Activated CD4-positive, alpha-beta T cell treated with anti-CD3 and anti-CD28 coated beads, Interleukin-2, amount 50 U/mL, for 48 hours (primary cell): Measurements from ENCODE around the gene CERS2.
"Not testable (repeated sequence)": the region's sequence is repeated elsewhere in the genome, so short reads cannot be mapped to it uniquely, and the experiment has no call there.

Source experiments
- DNase-seq, 2 experiments: peaks; one replicate each; pipeline ENCODE4 v3.0.0-alpha.2; 2020

Gene CERS2

GRCh38 chr1:150968491-150968890, 6.1 kb downstream of the CERS2 start:
- no peak for DNase-seq

- DNase-seq, result no peak
These were observed 6.7 kb downstream of the CERS2 start for GRCh38 chr1:150967936-150968335.

GRCh38 chr1:150966011-150966410, 8.6 kb downstream of the CERS2 start:
- DNase-seq, result no peak

- no peak for DNase-seq
These were observed 9.0 kb downstream of the CERS2 start for GRCh38 chr1:150965605-150966004.

- no peak for DNase-seq
These were observed 10.5 kb downstream of the CERS2 start for GRCh38 chr1:150964164-150964489.

- DNase-seq, result no peak
These were observed 11.1 kb downstream of the CERS2 start for GRCh38 chr1:150963321-150964163.

DNA sequence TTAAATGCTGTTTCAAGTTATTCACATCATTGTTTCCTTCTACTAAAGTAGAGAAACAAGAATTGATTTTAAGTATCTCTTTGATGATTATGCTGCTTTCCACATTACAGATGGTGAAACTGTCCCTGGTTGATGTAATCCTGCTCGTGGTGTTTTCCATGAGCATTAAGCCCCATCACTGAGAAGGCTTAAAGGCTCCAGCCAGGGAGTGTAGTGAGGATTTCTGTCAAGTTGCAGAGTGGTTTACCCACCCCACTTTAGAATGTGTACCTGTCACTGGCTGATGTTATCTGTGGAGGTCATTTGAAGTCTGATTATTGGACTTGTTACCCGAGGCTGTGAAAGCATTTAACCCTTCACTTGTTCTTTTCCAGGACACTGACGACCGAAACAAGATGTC, 12.9 kb downstream of the CERS2 start:
- DNase-seq, result no peak

DNA sequence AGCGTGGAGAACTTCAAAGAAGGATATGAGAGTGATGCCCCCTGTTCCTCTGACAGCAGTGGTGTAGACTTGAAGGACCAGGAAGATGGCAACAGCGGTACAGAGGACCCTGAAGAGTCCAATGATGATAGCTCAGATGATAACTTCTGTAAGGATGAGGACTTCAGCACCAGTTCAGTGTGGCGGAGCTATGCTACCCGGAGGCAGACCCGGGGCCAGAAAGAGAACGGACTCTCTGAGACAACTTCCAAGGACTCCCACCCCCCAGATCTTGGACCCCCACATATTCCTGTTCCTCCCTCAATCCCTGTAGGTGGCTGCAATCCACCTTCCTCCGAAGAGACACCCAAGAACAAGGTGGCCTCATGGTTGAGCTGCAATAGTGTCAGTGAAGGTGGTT, 14.0 kb downstream of the CERS2 start:
- DNase-seq, result no peak

- DNase-seq, result no peak
These were observed 17.0 kb downstream of the CERS2 start for GRCh38 chr1:150957666-150958065.

- no peak for DNase-seq
These were observed 19.4 kb downstream of the CERS2 start for GRCh38 chr1:150955280-150955679.

DNA sequence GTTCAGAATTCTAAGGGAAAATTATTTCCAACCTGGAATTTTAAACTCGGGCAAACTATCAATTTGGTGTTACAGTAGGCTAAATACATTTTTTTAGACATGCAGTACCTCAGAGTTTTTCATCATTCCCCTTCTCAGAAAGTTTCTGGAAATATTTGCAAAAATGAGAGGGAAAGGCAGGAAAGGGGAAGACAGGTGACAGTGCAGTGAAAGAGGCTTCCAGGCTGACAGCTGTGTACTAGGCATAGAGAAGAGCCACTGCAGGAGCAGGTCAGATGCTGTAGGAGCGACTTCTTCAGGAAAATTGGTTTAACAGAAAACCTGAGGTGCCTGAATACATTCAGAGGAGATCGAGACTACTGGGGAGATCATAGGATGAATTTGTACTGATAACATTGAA, 19.9 kb downstream of the CERS2 start:
- DNase-seq, result no peak

DNA sequence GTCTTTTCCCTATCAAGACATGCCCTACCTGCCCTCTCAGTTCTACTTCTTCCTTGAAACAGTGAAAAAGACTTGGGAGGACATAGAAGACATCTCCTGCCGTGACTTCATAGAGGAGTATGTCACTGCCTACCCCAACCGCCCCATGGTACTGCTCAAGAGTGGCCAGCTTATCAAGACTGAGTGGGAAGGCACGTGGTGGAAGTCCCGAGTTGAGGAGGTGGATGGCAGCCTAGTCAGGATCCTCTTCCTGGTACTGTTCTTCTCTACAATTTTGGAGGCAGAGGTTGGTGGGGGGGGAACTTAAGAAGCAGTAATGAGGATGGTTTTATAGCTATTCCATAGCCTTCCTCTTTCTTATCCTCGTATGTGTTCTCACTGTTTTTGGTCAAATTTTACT, 29.8 kb downstream of the CERS2 start:
- DNase-seq, result no peak

- no peak for DNase-seq
These were observed 42.9 kb downstream of the CERS2 start for GRCh38 chr1:150931773-150932172.

DNA sequence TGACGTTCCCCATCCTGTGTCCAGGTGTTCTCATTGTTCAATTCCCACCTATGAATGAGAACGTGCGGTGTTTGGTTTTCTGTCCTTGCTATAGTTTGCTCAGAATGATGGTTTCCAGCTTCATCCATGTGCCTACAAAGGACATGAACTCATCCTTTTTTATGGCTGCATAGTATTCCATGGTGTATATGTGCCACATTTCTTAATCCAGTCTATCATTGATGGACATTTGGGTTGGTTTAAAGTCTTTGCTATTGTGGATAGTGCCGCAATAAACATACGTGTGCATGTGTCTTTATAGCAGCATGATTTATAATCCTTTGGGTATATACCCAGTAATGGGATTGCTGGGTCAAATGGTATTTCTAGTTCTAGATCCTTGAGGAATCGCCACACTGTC, 45.9 kb downstream of the CERS2 start:
- not testable (repeated sequence) for DNase-seq

- no peak for DNase-seq
These were observed 46.3 kb downstream of the CERS2 start for GRCh38 chr1:150928286-150928685.

- DNase-seq, result no peak
These were observed 47.0 kb downstream of the CERS2 start for GRCh38 chr1:150927624-150928023.

GRCh38 chr1:150926097-150926741, 48.4 kb downstream of the CERS2 start, which contains the start of gene SETDB1:
Gene SETDB1, plus strand, starts transcription at chr1:150926363. Its CDS starts 1,352 bp downstream, at chr1:150927715.
- DNase-seq, result peak; percentile 94 to 97

DNA sequence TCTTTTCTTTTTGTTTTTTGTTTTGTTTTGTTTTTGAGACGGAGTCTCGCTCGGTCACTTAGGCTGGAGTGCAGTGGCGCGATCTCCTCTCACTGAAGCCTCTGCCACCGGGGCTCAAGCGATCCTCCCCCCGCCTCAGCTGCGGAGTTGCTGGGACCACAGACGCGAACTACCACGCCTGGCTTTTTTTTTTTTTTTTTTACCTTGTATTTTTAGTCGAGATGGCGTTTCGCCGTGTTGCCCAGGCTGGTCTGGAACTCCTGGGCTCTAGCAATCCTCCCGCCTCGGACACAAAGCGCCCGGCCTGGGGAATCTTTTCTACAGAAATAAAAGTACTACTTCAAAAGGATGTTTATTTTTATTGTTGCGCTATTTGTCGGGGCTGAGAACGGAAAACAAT, 49.6 kb downstream of the CERS2 start:
- peak in 1 of 2 experiments; percentile 26 for DNase-seq

DNA sequence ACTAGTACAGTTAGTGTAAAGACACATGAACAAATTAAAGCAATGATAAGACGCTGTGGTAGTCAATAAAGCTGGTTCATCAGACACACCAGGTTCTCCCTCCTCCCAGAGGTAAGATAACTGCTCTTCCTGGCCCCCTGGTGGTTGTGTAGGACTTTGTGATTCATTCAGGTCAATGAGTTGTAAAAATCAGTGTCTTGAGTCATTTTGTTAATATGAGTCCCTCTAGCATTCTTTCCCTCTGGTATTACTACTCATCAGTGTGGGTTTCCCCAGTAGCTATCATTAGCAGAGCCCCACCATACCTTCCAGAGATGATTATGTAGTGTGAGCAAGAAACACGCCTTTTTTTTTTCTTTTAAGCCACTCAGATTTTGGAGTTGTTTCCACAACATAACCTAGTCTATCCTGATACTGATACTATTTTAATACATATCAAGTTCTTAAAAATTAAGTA, 52.1 kb downstream of the CERS2 start:
- peak; percentile 76 to 85 for DNase-seq

DNA sequence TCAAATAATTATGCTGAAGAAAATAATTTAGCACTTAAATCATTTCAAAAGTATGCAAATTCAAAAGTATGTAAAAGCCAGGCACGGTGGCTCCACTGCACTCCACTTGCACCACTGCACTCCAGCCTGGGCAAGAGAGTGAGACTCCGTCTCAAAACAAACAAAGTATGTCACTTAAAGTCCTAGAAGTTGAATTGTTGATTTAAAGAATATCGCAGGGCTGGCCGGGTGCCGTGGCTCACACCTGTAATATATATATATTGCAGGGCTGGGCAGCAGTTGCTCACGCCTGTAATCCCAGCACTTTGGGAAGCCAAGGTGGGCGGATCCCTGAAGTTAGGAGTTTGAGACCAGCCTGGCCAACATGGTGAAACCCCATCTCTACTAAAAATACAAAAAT, 57.2 kb downstream of the CERS2 start:
- DNase-seq, result no peak
